OCI-LY3 (cell line): Measurements from ENCODE around the gene DSE.

Source experiments
- H2AFZ ChIP-seq: fragments of 200-600, 300-600 bp; shearing (Covaris generic); 2 replicates; pipeline ENCODE4 v1.6.0; 2014; ENCODE audit warnings: antibody characterized with exemption, low read depth, low read length
- H3K27ac ChIP-seq: fragments of 200-600, 300-600 bp; sonication (generic); 2 replicates; pipeline ENCODE4 v1.5.1; 2014; ENCODE audit warnings: mild to moderate bottlenecking, low read length, moderate library complexity, mixed read lengths
- H3K27me3 ChIP-seq: fragments of 200-600, 300-600 bp; sonication (generic); 2 replicates; pipeline ENCODE4 v1.6.1; 2014; ENCODE audit warnings: low read depth, low read length, mixed read lengths
- H3K36me3 ChIP-seq: fragments of 200-600, 300-600 bp; sonication (generic); replicated peaks from 2 replicates; pipeline ENCODE3; 2014; ENCODE audit warnings: low read depth, low read length, mixed read lengths
- H3K4me1 ChIP-seq: fragments of 300-600, 200-600 bp; sonication (generic); 2 replicates; pipeline ENCODE4 v1.6.1; 2014; ENCODE audit warnings: low read length, mixed read lengths
- H3K4me2 ChIP-seq: fragments of 200-600, 300-600 bp; sonication (generic); 2 replicates; pipeline ENCODE4 v1.6.1; 2014; ENCODE audit warnings: low read length, mixed read lengths
- H3K4me3 ChIP-seq: fragments of 300-600, 200-600 bp; sonication (generic); 2 replicates; pipeline ENCODE4 v1.5.1; 2014; ENCODE audit warnings: antibody characterized with exemption, mild to moderate bottlenecking, low read length, moderate library complexity
- H3K79me2 ChIP-seq: fragments of 300-600, 200-600 bp; shearing (Covaris generic); 2 replicates; pipeline ENCODE4 v1.6.1; 2014; ENCODE audit warnings: mild to moderate bottlenecking, low read length, mixed read lengths
- H3K9ac ChIP-seq: fragments of 300-600, 200-600 bp; shearing (Covaris generic); 2 replicates; pipeline ENCODE4 v1.6.0; 2014; ENCODE audit warnings: mild to moderate bottlenecking, low read length, moderate library complexity
- H3K9me3 ChIP-seq: fragments of 200-600, 300-600 bp; shearing (Covaris generic); 2 replicates; pipeline ENCODE4 v1.6.1; 2014; ENCODE audit warnings: low read length, mixed read lengths; ENCODE audit not compliant: insufficient read depth
- H4K20me1 ChIP-seq: fragments of 200-600, 300-600 bp; sonication (generic); 2 replicates; pipeline ENCODE4 v1.6.1; 2016; ENCODE audit warnings: low read length, mixed read lengths; ENCODE audit not compliant: insufficient read depth
- CTCF ChIP-seq: fragments of 200-600, 300-600 bp; sonication (generic); IDR thresholded peaks from 2 replicates; pipeline ENCODE4 v1.5.1; 2014; ENCODE audit warnings: antibody characterized with exemption, low read length, low read depth
- EZH2phosphoT487 ChIP-seq: fragments of 200-600 bp; shearing (Covaris generic); IDR thresholded peaks from 2 replicates; pipeline ENCODE4 v1.6.1; 2018; ENCODE audit warnings: antibody characterized with exemption, mixed run types, low read depth

DSE gene

GRCh38 chr6:116403205-116403604, 32.5 kb downstream of the DSE start:
- H3K4me3 ChIP-seq: no peak overlapping the region
- TF ChIP-seq CTCF (no peak), EZH2phosphoT487 (no peak)
- H4K20me1 ChIP-seq: peaks cover 6% of the 10 kb centered on the region; the same call in 1 of the 2 replicates
- H3K9ac ChIP-seq: no peak overlapping the region
- H3K4me1 ChIP-seq: peaks cover 69% of the 10 kb centered on the region
- peak overlapping the region; percentile 100 for H3K27ac ChIP-seq
- H3K4me2 ChIP-seq: peak overlapping the region; percentile 85
- H3K9me3 ChIP-seq: no peaks in the 10 kb centered on the region
- peaks cover 21% of the 10 kb centered on the region for H3K36me3 ChIP-seq
- H2AFZ ChIP-seq: no peak overlapping the region
- no peaks in the 10 kb centered on the region for H3K27me3 ChIP-seq
- peaks cover 92% of the 10 kb centered on the region for H3K79me2 ChIP-seq

- H3K79me2 ChIP-seq: peaks cover 92% of the 10 kb centered on the region
- H3K27me3 ChIP-seq: no peaks in the 10 kb centered on the region
- peak overlapping the region; percentile 100 for H3K27ac ChIP-seq
- TF ChIP-seq EZH2phosphoT487 (no peak), CTCF (no peak)
- peak overlapping the region; percentile 66 for H3K9ac ChIP-seq
- H3K9me3 ChIP-seq: no peaks in the 10 kb centered on the region
- no peak overlapping the region for H2AFZ ChIP-seq
- H3K4me2 ChIP-seq: peak overlapping the region; percentile 85
- peaks cover 78% of the 10 kb centered on the region for H3K4me1 ChIP-seq
- H3K36me3 ChIP-seq: peaks cover 25% of the 10 kb centered on the region
- H4K20me1 ChIP-seq: no peaks in the 10 kb centered on the region
- peak overlapping the region; percentile 59 for H3K4me3 ChIP-seq
Measured at GRCh38 chr6:116404696-116405095, 33.9 kb downstream of the DSE start.

GRCh38 chr6:116405138-116405537, 34.4 kb downstream of the DSE start:
- H3K4me2 ChIP-seq: peak overlapping the region; percentile 91
- TF ChIP-seq CTCF: no peak
- TF ChIP-seq EZH2phosphoT487: no peak
- H3K4me1 ChIP-seq: peaks cover 81% of the 10 kb centered on the region
- peak overlapping the region; percentile 53 for H3K4me3 ChIP-seq
- peaks cover 90% of the 10 kb centered on the region for H3K79me2 ChIP-seq
- H3K36me3 ChIP-seq: peaks cover 23% of the 10 kb centered on the region
- H2AFZ ChIP-seq: no peak overlapping the region
- no peaks in the 10 kb centered on the region for H3K9me3 ChIP-seq
- H3K27ac ChIP-seq: peak overlapping the region; percentile 100
- no peaks in the 10 kb centered on the region for H4K20me1 ChIP-seq
- H3K9ac ChIP-seq: peak overlapping the region; percentile 82
- H3K27me3 ChIP-seq: no peaks in the 10 kb centered on the region

- H3K9me3 ChIP-seq: no peaks in the 10 kb centered on the region
- H3K27ac ChIP-seq: peak overlapping the region; percentile 100
- peak overlapping the region; percentile 82 for H3K9ac ChIP-seq
- H3K4me3 ChIP-seq: peak overlapping the region; percentile 53
- H3K4me2 ChIP-seq: peak overlapping the region; percentile 91
- no peaks in the 10 kb centered on the region for H3K27me3 ChIP-seq
- H4K20me1 ChIP-seq: no peaks in the 10 kb centered on the region
- H2AFZ ChIP-seq: no peak overlapping the region
- H3K79me2 ChIP-seq: peaks cover 90% of the 10 kb centered on the region
- H3K4me1 ChIP-seq: peaks cover 87% of the 10 kb centered on the region
- TF ChIP-seq EZH2phosphoT487: no peak
- no peak for TF ChIP-seq CTCF
- H3K36me3 ChIP-seq: peaks cover 26% of the 10 kb centered on the region
Measured at GRCh38 chr6:116405652-116406356, 35.1 kb downstream of the DSE start.
